Natural killer cell (primary cell): Measurements from ENCODE around the gene CDX2. TPM values are rescaled to one million over a fixed set of nuclear protein-coding genes. Genes with fewer than 3 reads are reported as not detected.
A peak's percentile ranks its signal among the peaks of the same experiment; 100 is the strongest.

Experiments used
- ATAC-seq, 3 donors: fragments of 150-1000 bp in 2 of 3; fragments of 200-7000 bp in 1 of 3; cut with Tn5 transposase; 1 replicate in 1 of 3; 2 replicates in 2 of 3; pipeline ENCODE4 v1.10.0; 2021; ENCODE audit warnings: mild to moderate bottlenecking in 2 of 3, moderate library complexity in 2 of 3
- DNase-seq, 2 donors: peaks; one replicate each; pipeline versions ENCODE4 v3.0.0 to v3.0.0-alpha.2; 2013 to 2021; ENCODE audit warnings: mixed read lengths in 1 of 2
- H3K27ac ChIP-seq: one replicate; pipeline ENCODE4 v1.5.1; 2013; ENCODE audit warnings: mild to moderate bottlenecking, low read length
- H3K27me3 ChIP-seq: one replicate; pipeline ENCODE4 v1.6.1; 2013; ENCODE audit warnings: low read length; ENCODE audit not compliant: control insufficient read depth, insufficient read depth
- H3K36me3 ChIP-seq: one replicate; pipeline ENCODE4 v1.6.1; 2013; ENCODE audit warnings: low read length; ENCODE audit not compliant: control insufficient read depth, insufficient read depth
- H3K4me1 ChIP-seq: one replicate; pipeline ENCODE4 v1.6.1; 2013; ENCODE audit warnings: low read length; ENCODE audit not compliant: control insufficient read depth, insufficient read depth
- H3K4me3 ChIP-seq: one replicate; pipeline ENCODE4 v1.5.1; 2013; ENCODE audit warnings: low read length
- H3K9me3 ChIP-seq: one replicate; pipeline ENCODE4 v1.6.1; 2013; ENCODE audit warnings: low read length; ENCODE audit not compliant: control insufficient read depth, insufficient read depth
- H3K27ac Mint-ChIP-seq, 2 donors: one replicate each; pipeline ENCODE4 v1.8.0; 2022; ENCODE audit warnings: mild to moderate bottlenecking in 2 of 2, mixed read lengths in 2 of 2, moderate library complexity in 1 of 2
- H3K27me3 Mint-ChIP-seq, 2 donors: one replicate each; pipeline ENCODE4 v1.8.0; 2022; ENCODE audit warnings: low read depth in 2 of 2, mixed read lengths in 2 of 2
- H3K36me3 Mint-ChIP-seq: one replicate; pipeline ENCODE4 v1.8.0; 2022; ENCODE audit warnings: mixed read lengths
- H3K4me1 Mint-ChIP-seq, 2 donors: one replicate each; pipeline ENCODE4 v1.8.0; 2022; ENCODE audit warnings: mixed read lengths in 2 of 2
- H3K4me3 Mint-ChIP-seq: one replicate; pipeline ENCODE4 v1.8.0; 2022; ENCODE audit warnings: mild to moderate bottlenecking, moderate library complexity, mixed read lengths
- H3K9me3 Mint-ChIP-seq, 2 donors: one replicate each; pipeline ENCODE4 v1.8.0; 2022; ENCODE audit warnings: mixed read lengths in 2 of 2
- CTCF ChIP-seq: fragments of 200-600 bp; IDR thresholded peaks from one replicate; pipeline ENCODE4 v1.8.0; 2022; ENCODE audit warnings: antibody characterized with exemption
- WGBS: methylation state at CpG from one replicate; pipeline ENCODE4 v1.1.7; 2013; ENCODE audit warnings: missing lambda C conversion rate; ENCODE audit not compliant: insufficient coverage; 5-methylcytosine and 5-hydroxymethylcytosine counted together
- intact Hi-C: fragments of 100-400 bp; cut with micrococcal nuclease; formaldehyde crosslinking; loops from one replicate; pipeline ENCODE4 v1.14.2; 2022
- total RNA-seq, 4 donors: library from RNA; stranded (reverse); fragments of 120-200 nt in 1 of 4; gene quantifications; one replicate each; pipeline versions ENCODE4 v1.2.3 to v1.2.4, GENCODE V29; 2013 to 2022

CDX2 gene
- total RNA-seq, 3 donors from 2014 or later (not counting 1 experiment from before 2014, with no cell fraction given) = not detected

GRCh38 chr13:27960362-27961226 is 8.5 kb downstream of the CDX2 start:
- no peaks in the 10 kb centered on the region for H3K9me3 Mint-ChIP-seq
- no peak overlapping the region for H3K27ac Mint-ChIP-seq
- H3K27me3 Mint-ChIP-seq = peaks cover 54 to 81% of the 10 kb centered on the region in 2 donors
- WGBS = 2% methylated on average over 73 of the region's 73 CpGs
- intact Hi-C loops = no loop called here
- TF ChIP-seq CTCF = no peak
- peak in 1 of 3 donors; percentile 40 for ATAC-seq
- no peak overlapping the region for H3K4me3 ChIP-seq
- peaks cover 0 to 4% of the 10 kb centered on the region in 2 donors for H3K4me1 Mint-ChIP-seq
- H3K36me3 Mint-ChIP-seq = no peaks in the 10 kb centered on the region
- H3K27ac ChIP-seq = no peak overlapping the region
- no peaks in the 10 kb centered on the region for H3K9me3 ChIP-seq
- no peaks in the 10 kb centered on the region for H3K36me3 ChIP-seq
- peak in 1 of 2 donors; percentile 22 for DNase-seq
- peak overlapping the region; percentile 37 for H3K4me3 Mint-ChIP-seq
- peaks cover 55% of the 10 kb centered on the region for H3K27me3 ChIP-seq
- peaks cover 14% of the 10 kb centered on the region for H3K4me1 ChIP-seq

- Histone ChIP-seq H3K27ac (no peak overlapping the region), H3K4me3 (no peak overlapping the region), H3K36me3 (no peaks in the 10 kb centered on the region), H3K9me3 (no peaks in the 10 kb centered on the region), H3K4me1 (peaks cover 14% of the 10 kb centered on the region), H3K27me3 (peaks cover 53% of the 10 kb centered on the region)
- H3K27me3 Mint-ChIP-seq = peaks cover 54 to 81% of the 10 kb centered on the region in 2 donors
- no peak for TF ChIP-seq CTCF
- 27% methylated on average over 14 of the region's 14 CpGs for WGBS
- H3K9me3 Mint-ChIP-seq = no peaks in the 10 kb centered on the region
- no peak for ATAC-seq
- DNase-seq = no peak
- peak overlapping the region; percentile 37 for H3K4me3 Mint-ChIP-seq
- H3K4me1 Mint-ChIP-seq = peaks cover 0 to 4% of the 10 kb centered on the region in 2 donors
- no peaks in the 10 kb centered on the region for H3K36me3 Mint-ChIP-seq
- intact Hi-C loops = loop anchor here (10.0 kb wide), 1 partner anchor 585 kb away; no protein-coding TSS in a partner anchor
- H3K27ac Mint-ChIP-seq = no peak overlapping the region
Measured at GRCh38 chr13:27959976-27960361, 9.1 kb downstream of the CDX2 start.

- Histone ChIP-seq H3K9me3 (no peaks in the 10 kb centered on the region), H3K36me3 (no peaks in the 10 kb centered on the region), H3K27me3 (peaks cover 50% of the 10 kb centered on the region), H3K27ac (no peak overlapping the region), H3K4me3 (no peak overlapping the region), H3K4me1 (peaks cover 30% of the 10 kb centered on the region)
- no peak overlapping the region for H3K27ac Mint-ChIP-seq
- ATAC-seq = no peak
- WGBS = 27% methylated on average over 2 of the region's 5 CpGs
- no peak for TF ChIP-seq CTCF
- intact Hi-C loops = loop anchor here (10.0 kb wide), 1 partner anchor 582 kb away; no protein-coding TSS in a partner anchor
- H3K4me3 Mint-ChIP-seq = no peak overlapping the region
- peaks cover 53 to 71% of the 10 kb centered on the region in 2 donors for H3K27me3 Mint-ChIP-seq
- H3K36me3 Mint-ChIP-seq = no peaks in the 10 kb centered on the region
- no peak for DNase-seq
- no peaks in the 10 kb centered on the region for H3K9me3 Mint-ChIP-seq
- peaks cover 6 to 16% of the 10 kb centered on the region in 2 donors for H3K4me1 Mint-ChIP-seq
Measured at GRCh38 chr13:27956576-27957300, 12.4 kb downstream of the CDX2 start.
